NCI-H1436 treated with DMSO at 0.1 percent for 48 hours (cell line): ENCODE results near the gene SFMBT2.
"Not testable (repeated sequence)": the region's sequence is repeated elsewhere in the genome, so short reads cannot be mapped to it uniquely, and the experiment has no call there.

ENCODE experiments used
- DNase-seq: peaks from one replicate; lab custom pipeline; 2025; lab: John Stamatoyannopoulos, UW

SFMBT2 gene

DNA sequence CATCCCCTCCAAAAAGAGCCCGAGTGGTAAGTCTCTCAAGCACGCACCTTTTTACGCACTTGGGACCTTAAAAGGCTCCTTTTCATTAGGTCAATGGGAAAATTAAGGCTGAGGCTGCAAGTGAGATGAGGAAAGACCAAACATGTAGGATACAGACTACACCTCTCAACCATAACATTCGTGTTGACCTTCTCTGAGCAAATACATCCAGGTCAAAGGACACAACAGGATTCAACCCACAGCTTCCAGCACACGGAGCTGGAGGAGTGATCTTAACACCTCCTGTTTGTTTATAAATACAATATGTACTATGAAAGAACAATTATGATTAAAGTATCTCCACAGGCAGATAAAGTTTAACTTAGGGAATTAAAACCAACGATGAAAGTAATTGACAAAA, 9.7 kb downstream of the SFMBT2 start:
- DNase-seq = no peak

DNA sequence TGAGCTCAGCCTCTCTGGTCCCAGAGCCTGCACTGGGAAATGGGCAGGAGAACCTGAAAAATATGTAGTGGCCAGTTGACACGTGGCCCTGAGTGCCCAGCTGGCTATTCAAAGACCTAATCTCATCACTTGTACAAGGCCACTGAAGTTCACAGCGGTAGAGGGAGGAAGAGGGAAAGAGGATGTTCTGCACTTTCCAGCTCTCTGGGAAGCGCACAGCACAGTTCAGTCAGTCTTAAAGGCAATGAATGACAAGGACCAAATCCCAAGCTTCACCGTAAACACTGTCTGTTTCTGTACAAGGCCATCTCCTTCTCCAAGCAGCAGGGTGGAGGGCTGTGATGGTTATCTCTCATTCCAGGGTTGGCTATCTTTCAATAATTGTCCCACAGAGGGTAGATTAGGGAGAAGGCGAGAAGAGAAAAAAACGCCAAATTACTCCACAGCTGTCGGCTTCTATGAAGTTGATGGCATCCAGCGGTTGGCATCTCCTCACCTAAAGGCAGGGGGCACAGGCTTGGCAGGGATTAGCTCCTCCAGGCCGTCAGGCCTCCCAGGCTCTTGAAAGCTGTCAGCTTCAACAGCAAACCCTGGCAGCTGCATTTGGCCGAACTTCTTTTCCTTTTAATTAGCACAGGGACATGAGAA, 10.6 kb downstream of the SFMBT2 start:
- DNase-seq = no peak

DNA sequence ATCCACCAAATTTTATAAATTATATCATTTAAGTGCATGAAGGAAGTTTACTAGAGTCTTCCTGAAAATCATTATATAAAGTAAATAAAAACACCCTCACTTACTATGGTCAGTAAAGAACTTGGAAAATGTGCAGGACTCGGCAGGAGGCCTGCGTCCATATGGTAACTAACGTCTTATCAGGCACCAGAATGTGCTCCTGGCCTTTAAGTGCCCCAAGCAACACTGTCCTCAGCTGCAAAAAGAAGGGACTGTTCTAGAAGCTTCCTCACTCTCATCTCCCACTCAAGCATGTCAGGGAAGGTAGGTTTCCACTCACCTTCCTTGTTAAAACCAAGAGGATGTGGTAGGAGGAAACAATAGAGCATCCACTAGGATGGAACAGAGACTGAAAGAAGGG, 11.3 kb downstream of the SFMBT2 start:
- DNase-seq = no peak

DNA sequence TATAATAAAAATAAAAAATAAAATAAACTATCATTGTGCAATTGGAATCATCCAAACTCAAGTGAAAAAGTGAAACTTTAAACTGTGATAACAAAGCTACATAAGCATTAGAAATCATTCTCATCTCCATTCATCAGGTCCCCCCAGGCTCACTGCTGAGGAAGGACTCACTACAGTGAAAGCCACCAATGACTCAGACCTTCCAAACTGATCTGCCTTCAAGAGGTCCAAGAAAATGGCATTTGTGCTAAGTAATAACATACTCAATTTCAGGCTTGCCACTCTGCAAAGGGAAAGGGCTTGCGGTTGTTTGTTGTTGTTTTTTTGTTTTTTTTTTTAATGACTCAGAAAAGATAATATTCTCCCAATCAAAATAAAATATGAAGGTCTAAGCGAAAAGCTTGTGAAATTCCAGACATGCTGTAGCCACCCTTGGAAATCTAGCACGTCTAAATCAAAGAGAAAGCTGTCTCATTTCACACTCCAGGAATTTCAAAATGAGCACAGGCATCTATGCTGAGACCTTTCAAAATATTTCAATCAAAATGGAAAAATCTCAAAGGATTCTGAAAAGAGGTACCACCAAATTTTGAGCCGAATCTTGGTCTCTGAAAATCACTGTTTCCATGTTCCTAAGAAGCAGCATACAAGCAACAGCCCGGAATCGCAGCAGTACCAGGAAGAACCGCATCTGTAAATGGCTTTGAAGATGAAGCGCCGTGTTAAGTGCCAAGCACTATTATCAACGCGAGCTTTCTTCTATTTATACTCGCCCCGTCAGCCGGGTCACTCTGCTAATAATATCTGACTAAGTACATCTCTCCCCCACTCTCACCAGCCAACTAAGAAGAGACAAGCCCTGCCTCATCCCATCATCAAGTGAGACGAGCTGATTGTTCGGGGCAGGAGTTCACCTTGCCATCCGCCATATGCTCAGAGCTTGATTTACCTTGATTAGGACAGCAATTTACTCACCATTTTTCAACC, 13.5 kb downstream of the SFMBT2 start:
- DNase-seq = no peak

DNA sequence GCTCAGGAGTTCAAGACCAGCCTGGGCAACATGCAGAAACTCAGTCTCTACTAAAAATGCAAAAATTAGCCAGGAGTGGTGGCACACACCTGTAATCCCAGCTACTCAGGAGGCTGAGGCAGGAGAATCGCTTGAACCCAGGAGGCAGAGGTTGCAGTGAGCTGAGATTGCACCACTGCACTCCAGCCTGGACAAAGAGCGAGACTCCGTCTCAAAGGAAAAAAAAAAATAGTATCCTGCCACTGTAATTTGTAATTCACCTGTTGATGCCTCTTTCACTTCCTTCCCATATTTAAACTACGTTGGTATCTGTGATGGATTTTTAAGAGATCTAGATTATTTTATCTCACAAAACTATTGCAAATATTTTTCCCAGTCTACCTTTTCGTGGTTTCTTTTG, 18.5 kb downstream of the SFMBT2 start:
- not testable (repeated sequence) for DNase-seq

DNA sequence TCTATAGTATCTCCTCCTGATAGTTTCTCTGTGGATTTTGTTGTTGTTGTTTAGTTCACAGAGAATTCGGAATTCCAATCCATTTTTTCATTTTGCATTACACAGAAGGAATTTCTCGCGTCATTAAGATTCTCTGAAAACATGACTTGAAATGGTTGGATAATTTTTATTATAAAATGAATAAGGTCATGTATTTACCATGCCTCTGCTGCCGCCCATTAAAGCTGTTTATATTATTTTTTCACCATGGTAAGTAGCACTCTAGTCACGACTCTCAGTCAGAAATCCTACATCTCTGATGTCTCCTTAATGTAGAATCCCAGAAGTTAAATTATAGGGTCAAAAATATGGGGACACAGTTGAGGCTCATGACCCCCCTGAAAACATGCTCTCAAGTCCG, 19.1 kb downstream of the SFMBT2 start:
- DNase-seq = no peak

DNA sequence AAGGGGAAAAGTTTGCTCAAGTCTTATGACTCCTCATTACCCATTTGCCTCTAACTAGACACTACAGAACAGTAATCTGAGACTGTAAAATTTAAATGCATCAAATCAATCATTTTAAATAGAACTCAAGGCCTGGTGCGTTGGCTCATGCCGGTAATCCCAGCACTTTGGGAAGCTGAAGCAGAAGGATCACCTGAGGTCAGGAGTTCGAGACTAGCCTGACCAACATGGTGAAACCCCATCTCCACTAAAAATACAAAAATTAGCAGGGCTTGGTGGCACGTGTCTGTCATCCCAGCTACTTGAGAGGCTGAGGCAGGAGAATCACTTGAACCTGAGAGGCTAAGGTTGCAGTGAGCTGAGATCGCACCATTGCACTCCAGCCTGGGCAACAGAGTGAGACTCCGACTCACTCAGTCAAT, 20.1 kb downstream of the SFMBT2 start:
- DNase-seq = not testable (repeated sequence)

DNA sequence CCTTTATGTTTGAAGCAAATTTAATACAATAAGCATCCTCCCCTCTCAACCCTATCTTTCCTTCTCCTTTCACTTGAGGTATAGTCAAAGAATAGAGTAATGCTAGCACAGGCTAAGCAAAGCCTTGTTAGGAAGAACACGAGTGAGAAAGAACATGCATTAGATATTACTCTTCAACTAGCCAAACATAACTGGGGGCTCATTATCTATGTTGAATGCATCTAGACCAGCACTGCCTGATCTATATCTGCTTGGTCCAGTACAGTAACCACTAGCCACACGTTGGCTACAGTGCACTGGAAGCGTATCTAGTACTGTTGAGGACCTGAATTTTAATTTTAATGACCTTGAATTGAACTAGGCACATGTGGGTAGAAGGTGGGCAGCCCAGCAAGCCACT, 21.0 kb downstream of the SFMBT2 start:
- DNase-seq = no peak

DNA sequence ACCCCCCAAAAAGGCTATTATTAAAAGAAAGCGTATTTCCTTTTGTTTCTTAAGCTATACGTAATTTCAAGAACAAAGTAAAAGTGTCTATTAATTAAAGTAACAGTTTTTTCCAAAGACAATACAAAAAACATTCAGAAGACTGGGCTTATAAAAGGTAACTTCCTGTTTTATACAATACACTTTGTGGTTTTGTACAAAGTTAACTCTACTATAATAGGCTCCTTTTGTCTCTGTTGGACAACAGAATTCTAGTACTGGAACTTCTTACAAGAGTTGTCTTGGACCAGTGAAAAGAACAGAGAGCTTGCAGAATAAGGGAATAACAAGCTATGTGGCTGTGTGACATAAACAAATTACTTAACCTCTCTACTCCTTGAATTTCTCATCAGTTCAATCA, 21.5 kb downstream of the SFMBT2 start:
- no peak for DNase-seq

DNA sequence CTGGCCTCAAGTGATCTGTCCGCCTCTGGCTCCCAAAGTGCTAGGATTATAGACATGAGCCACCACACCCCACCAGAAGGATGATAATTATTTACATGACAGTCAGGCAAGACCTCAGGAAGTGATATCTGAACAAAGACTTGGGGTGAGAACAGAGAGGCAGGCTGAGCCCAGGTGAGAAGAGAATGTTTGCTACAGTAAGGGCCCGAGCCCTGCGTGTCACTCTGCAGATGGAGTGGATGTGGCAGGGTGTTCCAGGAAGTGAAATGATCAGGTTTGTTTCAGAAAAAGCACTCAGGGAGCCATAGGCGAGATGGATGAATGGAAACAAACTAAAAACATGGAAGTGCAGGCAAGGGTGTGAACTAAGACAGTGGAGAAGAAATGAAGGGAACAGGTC, 22.2 kb downstream of the SFMBT2 start:
- DNase-seq = no peak

DNA sequence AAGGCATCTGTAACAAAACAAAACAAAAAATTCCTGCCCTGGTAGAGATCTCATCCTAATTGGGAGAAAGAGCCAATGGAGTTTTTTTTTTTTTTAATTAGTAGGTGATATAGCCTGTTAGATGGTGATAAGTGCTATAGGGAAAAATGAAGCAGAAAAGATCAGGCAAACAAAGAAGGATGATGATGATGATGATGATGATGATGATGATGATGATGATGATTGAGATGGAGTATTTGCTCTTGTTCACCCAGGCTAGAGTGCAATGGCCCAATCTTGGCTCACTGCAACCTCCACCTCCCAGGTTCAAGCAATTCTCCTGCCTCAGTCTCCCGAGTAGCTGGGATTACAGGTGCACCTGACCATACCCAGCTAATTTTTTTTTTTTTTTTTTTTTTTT, 22.7 kb downstream of the SFMBT2 start:
- DNase-seq = not testable (repeated sequence)

DNA sequence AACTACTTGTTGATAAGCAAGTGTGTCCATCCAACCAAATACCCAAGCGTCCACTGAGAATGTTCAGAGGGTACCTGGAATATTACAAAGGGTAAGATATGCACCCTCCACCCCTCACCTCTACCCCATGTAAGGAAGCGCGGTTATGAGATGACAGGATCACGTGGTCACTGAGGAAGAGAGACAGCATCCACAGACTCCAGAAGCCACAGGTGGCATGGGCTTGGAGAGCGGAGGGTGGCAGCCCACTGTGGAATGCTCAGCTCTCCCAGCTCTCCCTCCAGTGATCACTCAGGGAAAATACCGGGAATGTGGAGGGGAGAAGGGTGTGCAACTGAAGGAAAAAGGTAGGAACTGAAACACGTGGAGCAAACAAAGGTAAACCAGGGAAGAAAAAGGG, 25.7 kb downstream of the SFMBT2 start:
- DNase-seq = no peak

DNA sequence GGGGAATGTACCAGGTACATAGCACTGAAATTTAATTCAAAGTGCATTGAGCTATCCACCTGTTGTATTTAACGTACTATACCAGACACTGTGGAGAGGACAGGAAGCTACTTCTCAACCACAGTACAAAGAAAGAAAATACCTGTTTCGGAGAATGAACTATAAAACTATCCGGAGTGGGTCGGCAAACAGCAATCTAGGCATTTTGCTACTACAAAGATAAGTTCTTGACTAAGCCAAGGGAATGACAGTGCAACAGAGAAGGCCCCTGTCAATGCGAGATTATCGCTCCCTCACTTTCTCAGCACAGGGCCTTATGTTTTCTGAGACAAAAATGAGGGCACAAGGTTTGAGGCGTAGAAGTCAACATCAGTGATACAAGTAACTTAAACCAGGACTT, 27.4 kb downstream of the SFMBT2 start:
- no peak for DNase-seq

DNA sequence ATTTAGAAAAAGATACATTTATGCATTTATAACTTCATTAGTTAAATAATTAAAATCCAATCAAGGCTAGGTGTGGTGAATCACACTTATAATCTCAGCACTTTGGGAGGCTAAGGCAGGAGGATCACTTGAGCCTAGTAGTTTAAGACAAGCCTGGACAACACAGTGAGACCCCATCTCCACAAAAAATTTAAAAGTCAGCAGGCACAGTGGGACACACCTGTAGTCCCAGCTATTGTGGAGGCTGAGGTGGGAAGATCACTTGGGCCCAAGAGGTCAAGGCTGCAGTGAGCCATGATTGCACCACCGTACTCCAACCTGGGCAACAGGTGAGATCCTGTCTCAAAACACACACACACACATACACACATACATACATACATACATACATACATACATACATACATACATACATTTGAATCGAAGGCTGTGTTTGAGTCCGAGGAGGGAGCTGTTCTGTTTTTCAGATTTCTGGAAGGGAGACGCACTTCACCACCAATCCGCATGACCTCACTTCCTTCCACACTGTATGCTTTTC, 30.1 kb downstream of the SFMBT2 start:
- no peak for DNase-seq

DNA sequence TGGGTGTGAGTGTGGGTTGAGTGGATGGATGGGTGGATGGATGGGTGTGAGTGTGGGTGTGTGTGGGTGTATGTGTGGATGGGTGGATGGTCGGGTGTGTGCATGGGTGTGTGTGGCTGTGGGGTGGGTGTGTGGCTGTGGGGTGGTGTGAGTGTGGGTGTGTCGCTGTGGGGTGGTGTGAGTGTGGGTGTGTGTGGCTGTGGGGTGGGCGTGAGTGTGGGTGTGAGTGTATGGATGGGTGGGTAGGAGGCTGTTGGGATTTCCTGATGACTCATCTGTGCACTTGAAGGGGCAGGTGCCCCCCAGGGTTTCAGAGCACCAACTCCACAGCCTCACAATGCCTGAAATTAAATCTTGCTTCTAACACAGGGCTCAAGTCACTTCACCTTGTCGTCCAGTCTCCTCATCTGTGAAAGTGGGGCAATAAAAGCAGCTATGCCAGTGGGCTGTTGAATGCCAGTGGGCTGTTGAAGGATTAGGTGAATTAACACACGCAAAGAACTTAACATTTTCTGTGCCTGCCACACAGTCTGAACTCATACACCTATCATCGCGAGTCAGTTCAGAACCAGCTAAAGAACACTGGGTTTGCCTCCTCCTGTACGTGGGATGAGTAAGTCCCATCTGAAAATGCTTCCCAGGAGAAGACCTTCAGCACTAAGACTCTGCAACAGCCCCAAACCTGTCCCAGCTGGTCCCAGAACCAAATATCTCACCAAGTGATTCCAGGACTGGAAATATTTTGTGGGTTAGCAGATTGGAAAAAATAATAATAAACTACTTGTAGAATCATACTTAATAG, 32.0 kb downstream of the SFMBT2 start:
- no peak for DNase-seq

DNA sequence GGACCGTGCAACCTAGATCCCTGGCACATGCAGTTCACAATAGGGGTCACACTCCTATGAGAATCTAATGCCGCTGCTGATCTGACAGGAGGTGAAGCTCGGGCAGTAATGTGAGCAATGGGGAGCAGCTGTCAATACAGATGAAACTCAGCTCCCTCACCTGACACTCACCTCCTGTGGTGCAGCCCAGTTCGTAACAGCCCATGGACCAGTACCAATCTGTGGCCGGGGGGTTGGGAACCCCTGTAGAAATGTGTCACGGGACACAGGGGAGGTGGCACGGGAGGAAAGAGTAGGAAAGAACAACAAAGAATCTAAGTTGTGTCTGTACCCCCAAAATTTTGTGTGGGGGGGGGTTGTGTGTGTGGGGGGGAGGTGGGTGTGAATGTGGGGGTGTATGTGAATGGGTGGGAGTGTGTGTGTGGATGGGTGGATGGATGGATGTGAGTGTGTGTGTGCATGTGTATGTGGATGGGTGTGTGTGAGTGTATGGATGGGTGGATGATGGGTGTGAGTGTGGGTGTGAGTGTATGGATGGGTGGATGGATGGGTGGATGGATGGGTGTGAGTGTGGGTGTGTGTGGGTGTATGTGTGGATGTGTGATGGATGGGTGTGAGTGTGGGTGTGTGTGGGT, 33.1 kb downstream of the SFMBT2 start:
- no peak for DNase-seq

DNA sequence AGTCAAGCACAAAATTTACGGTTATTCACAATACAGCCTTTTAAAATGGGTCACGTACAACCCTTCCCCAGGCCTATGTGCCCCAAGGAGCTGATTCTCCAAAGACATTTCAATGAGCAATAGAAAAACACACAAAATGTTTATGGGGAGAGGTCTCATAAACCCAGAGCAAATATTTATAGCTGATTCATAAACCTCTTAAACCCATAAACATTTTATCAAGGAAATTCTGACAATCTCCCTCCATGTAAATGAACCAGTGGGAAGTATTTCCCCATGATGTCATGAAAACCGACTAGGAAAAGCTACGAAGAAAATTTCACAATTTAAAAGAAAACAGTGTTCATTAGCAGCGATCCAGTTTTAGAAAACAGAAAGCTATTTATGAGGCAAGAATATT, 36.0 kb downstream of the SFMBT2 start:
- no peak for DNase-seq

DNA sequence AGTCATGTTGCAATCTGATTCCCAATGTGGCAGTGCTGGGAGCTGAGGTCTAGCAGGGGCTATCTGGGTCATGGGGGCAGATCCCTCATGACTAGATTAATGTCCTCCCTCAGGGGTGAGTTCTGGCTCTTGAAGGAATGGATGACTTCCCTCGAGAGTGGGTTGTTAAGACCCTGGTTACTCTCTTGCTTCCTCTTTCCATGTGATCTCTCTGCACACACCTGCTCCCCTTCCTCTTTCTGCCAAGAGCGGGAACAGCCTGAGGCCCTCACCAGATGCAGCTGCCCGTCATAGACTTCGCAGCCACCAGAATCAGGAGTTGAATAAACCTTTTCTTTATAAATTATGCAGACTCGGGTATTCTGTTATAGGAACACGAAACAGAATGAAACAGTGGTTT, 37.8 kb downstream of the SFMBT2 start:
- DNase-seq = no peak

DNA sequence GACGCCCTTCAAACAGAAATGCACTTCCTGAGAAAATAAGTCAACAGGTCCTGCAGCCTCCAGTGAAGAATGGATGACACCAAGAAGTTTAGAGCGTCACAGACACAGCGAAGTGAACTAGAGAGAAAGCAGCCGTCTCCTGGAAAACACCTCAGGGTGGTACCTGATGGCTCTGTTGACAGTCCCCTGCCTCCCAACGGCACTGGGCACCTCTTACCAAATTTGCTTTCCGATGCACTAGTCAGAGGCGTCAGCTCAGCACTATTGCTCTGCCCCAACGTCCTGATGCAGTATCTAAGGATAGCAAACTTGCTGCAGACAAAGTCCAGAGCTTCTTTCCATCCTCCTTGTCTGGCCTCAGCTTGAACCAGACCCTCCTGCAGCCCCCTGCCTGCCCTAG, 38.3 kb downstream of the SFMBT2 start:
- no peak for DNase-seq

DNA sequence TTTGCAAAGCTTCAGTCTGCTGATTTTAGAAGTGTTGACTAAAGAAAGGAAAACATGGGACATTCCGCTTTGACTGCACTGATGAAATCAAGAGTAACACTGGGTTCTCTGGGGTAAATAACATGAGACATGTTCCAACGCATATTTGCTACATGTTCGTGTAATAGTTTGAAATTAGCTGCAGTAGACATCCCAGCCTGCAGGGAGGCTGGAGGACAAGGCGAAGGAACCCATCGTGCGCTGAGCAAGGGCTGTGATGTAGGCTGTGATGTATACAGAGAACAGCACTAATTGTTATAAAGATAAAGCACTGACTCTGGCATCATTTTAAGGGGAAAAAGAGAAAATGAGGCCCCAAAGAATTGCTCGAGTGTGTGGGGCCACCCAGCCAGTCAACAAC, 40.3 kb downstream of the SFMBT2 start:
- no peak for DNase-seq

DNA sequence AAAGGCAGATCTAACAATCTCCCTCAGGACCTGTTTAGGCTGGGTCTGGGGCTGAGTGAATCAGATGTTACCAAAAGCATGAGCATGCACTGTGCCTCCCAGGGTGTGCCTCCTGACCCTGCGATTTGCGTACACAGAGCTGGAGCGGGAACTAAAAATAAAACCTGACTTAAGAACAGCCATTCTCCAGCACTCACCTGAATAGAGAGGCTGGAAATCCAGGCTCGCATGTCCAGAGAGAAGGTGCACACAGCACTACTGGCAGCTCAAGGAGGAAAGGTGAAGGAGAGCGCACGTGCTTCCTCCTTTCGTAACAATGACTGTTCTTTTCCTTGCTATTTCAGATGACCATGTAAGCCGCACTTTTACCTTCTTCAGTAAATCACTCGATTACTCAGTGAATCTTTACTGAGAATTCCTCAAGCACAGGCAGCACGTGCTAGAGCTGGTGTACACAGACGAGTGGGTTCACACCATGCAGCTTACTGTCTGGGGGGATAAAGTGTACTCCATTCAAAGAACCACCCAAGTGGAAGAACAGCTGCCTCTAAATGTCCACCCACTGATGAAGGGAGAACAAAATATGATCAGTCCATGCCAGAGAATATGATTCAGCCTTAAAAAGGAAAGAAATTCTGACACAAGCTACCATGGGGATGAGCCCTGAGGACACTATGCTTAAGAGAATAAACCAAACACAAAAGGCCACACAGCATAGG, 45.6 kb downstream of the SFMBT2 start:
- no peak for DNase-seq
